Epithelial cell of esophagus (primary cell): ENCODE data around the gene RRP15.

Experiments used
- DNase-seq: peaks from one replicate; pipeline ENCODE4 v3.0.0; 2010; ENCODE audit warnings: low read depth
- H3K4me3 ChIP-seq: 2 replicates; pipeline ENCODE4 v1.5.1; 2011; ENCODE audit warnings: mild to moderate bottlenecking, low read length, control low read depth
- TF ChIP-seq, protein P1 (sequence below): IDR thresholded peaks from 2 replicates; pipeline ENCODE4 v1.5.1; 2011; ENCODE audit warnings: low read depth, mild to moderate bottlenecking, low read length, control low read depth, inconsistent platforms; ENCODE audit not compliant: insufficient read depth; ENCODE audit errors: missing control alignments

RRP15 gene

DNA sequence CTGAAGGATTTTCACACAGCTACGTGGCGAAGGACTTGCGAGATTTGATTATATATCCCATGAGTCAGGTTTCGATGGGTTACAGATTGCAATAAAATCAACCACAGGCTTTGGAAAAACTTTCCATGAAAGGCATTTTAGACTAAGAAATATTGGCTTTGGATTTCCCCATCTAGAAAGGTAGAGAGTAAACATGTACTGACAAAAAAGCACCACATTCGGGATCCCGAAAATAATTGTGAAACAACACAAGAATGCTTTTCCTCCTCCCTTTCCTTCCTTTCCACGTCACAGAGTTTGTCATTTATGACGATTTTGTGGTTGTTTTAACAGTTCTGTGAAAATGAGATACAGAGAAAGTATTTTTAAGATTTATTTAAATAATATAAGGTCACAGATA, 98.6 kb downstream of the RRP15 start:
- DNase-seq = no peak

DNA sequence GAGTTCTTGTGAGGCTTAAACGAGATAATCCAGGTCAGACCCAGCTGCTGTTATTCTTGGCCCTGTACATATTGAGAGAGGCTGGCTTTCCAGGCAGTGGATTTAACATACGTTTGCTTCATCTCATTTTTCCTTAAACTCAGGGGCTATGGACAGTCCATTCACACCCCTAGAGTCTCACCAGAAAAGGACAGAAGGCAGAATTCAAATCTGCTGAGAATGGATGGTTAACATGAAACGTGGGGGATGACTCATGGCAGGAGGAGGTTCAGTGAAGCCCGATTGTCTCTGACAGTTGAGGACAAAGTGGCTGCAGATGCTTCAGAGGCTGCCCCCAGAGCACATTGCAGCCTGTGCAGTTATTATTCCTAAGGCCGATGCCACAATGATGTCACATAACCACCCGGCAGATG, 99.5 kb downstream of the RRP15 start:
- no peak overlapping the region for H3K4me3 ChIP-seq
- no peak for DNase-seq

More for the DNA sequence above, 98.6 kb downstream of the RRP15 start:
- TF ChIP-seq, protein P1, sequence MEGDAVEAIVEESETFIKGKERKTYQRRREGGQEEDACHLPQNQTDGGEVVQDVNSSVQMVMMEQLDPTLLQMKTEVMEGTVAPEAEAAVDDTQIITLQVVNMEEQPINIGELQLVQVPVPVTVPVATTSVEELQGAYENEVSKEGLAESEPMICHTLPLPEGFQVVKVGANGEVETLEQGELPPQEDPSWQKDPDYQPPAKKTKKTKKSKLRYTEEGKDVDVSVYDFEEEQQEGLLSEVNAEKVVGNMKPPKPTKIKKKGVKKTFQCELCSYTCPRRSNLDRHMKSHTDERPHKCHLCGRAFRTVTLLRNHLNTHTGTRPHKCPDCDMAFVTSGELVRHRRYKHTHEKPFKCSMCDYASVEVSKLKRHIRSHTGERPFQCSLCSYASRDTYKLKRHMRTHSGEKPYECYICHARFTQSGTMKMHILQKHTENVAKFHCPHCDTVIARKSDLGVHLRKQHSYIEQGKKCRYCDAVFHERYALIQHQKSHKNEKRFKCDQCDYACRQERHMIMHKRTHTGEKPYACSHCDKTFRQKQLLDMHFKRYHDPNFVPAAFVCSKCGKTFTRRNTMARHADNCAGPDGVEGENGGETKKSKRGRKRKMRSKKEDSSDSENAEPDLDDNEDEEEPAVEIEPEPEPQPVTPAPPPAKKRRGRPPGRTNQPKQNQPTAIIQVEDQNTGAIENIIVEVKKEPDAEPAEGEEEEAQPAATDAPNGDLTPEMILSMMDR = no peak
- no peak overlapping the region for H3K4me3 ChIP-seq

More for the DNA sequence above, 99.5 kb downstream of the RRP15 start:
- TF ChIP-seq, protein P1 = no peak
